Sigmoid colon (tissue), 4 donors: Measurements from ENCODE around the gene TANC2.

ENCODE experiments used
- EP300 ChIP-seq, 4 donors: sonication (generic); formaldehyde crosslinking; IDR thresholded peaks; one replicate each; pipeline ENCODE4 v1.6.1; 2017; ENCODE audit warnings: antibody characterized with exemption in 4 of 4
- POLR2A ChIP-seq, 2 donors: fragments of 450-650 bp; IDR thresholded peaks; one replicate each; pipeline ENCODE4 v1.6.1; 2016; ENCODE audit warnings: antibody characterized with exemption in 2 of 2, mild to moderate bottlenecking in 2 of 2, moderate library complexity in 2 of 2
- POLR2AphosphoS5 ChIP-seq, 4 donors: sonication (generic); formaldehyde crosslinking; IDR thresholded peaks; one replicate each; pipeline ENCODE4 v1.6.1; 2017; ENCODE audit warnings: antibody characterized with exemption in 4 of 4
- TF ChIP-seq, protein P1 (sequence below), 4 experiments: fragments of 450-650 bp in 3 of 4; fragments of 200-600 bp in 1 of 4; IDR thresholded peaks; one replicate each; pipeline ENCODE4 v1.5.1; 2016 to 2019; ENCODE audit warnings: antibody characterized with exemption in 4 of 4, mild to moderate bottlenecking in 3 of 4, moderate library complexity in 2 of 4

GRCh38 chr17:62921817-62922216 lies 44.2 kb upstream of the TANC2 start:
- TF ChIP-seq, protein P1, sequence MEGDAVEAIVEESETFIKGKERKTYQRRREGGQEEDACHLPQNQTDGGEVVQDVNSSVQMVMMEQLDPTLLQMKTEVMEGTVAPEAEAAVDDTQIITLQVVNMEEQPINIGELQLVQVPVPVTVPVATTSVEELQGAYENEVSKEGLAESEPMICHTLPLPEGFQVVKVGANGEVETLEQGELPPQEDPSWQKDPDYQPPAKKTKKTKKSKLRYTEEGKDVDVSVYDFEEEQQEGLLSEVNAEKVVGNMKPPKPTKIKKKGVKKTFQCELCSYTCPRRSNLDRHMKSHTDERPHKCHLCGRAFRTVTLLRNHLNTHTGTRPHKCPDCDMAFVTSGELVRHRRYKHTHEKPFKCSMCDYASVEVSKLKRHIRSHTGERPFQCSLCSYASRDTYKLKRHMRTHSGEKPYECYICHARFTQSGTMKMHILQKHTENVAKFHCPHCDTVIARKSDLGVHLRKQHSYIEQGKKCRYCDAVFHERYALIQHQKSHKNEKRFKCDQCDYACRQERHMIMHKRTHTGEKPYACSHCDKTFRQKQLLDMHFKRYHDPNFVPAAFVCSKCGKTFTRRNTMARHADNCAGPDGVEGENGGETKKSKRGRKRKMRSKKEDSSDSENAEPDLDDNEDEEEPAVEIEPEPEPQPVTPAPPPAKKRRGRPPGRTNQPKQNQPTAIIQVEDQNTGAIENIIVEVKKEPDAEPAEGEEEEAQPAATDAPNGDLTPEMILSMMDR (IDR thresholded peaks at IDR 0.05): no peak
- TF ChIP-seq POLR2A (IDR thresholded peaks at IDR 0.05) (no peak), POLR2AphosphoS5 (IDR thresholded peaks at IDR 0.05) (no peak), EP300 (IDR thresholded peaks at IDR 0.05) (no peak)
